HG03097 (cell line): Measurements from ENCODE around the gene DCLK1.

Experiments used
- ATAC-seq: cut with Tn5 transposase; IDR thresholded peaks from one replicate; pipeline ENCODE4 v1.9.1; 2021; ENCODE audit not compliant: unreplicated experiment, low FRiP score

The DCLK1 gene

DNA sequence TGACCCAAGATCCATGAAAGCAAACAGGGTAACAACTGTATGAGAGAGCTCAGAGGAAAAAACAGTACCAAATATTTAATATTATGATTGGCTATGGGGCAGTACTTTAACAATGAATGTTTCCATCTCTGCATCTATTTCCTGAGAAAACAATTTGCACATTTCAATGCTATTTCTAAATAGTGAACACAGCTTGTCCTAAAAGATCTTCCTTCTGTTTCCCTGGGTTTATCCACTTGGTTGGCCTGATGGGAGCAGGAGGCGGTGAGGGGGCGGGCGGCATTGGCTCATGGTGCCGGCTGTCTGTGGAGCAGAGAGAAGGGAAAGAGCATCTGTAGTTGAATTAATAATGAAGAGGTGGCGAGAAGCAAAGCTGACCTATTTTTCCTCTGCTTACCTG is 291.4 kb downstream of the DCLK1 start:
- ATAC-seq = no peak

DNA sequence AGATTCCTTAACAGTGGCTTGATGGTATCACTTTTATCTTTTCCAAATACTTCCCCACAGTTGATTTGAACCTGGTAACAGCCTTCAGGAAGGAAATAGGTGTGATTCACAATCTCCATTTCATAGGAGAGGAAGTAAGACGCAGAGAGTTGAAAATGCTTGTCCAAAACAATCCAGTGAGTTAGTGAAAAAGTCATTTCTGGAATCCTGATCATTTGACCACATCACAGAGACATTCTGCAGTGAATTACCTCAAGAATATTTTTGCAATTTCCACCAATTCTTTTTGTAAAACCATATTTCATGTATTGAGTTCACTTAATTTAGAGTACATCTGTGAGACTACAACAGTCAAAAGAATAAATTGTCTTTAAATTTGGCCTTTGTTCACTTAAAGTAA is 292.8 kb downstream of the DCLK1 start:
- ATAC-seq = no peak

DNA sequence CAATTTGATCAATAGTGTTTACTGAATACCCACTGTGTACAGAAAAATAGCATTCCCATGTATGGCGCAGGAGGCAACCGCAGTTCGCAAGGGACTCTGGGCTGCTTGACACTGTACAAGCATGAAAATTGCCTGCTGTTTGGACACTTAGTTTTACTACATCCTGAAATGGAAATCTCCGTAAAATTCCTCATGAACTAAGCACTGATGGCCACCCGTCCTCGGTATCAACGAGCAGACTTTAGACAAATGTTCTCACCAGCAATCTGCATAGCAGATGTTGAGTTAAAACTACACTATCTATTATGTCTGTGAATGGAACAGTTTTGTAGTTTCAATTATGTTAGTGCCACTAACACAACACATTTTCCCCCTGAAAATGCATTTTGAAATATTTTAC is 294.7 kb downstream of the DCLK1 start:
- no peak for ATAC-seq

DNA sequence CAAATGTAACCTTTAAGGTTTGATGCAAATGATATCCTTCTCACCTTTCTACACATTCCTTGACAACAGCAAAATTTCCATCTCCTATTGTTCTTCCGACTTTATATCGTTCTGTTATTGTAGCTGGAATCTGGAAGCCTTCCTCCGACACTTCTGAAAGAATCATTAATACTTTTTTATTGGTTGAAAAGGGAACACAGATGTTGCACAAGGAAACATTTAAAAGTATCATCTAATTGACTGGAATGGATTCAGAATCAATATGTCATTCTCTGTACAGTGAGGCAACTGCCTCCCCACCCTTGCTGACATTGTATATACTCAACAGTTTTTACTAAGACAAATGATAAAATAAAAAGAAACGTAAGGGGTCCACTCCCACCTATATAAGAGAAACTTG is 295.2 kb downstream of the DCLK1 start:
- no peak for ATAC-seq

DNA sequence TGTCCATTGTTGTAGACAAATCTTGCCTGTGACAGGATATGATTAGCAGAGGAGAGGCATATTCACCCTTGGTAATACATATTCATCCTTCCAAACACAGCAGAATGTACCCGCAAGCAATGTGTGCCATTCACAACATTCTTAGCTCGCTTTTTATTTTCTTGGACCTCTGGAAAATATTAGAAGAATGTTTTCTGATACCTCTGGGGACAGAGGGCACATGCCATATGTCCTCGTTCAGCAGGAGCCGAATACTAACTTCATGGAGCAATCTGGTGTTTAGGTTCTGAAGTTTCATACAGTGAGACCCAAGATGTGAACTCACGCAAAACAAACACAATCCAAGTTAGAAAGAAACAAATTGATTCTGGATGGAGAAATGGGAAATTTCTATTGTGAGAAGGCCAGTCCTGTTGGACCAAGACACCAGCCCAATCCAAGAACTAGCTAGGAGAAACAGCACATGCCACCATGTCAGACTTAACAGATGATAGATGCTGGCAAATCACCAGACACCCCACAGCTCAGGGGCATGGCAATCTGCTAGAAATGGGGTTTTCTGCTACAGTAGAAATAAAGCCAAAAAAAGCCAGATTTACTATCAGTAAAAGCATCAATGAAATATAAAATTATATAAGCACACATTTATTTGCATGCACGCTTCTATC is 297.4 kb downstream of the DCLK1 start:
- no peak for ATAC-seq

DNA sequence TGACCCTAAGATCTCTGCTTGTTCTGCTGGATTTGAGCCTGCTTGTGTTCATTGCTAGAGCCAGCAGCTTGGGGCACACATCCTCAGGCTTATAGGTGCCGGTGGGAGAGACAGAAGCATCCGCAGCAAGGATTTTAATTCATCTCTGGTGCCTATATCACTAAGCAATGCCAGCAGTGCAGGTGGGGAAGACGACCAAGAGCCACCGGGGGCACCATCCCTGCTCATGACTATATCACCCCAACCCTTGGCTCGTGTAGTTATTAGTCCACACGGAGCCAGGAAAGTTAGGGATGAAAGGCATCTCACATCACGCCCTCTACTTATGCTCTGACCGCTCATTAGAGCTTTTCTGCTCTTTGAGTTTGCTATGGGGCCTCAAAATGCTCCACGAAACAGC is 298.2 kb downstream of the DCLK1 start:
- no peak for ATAC-seq

DNA sequence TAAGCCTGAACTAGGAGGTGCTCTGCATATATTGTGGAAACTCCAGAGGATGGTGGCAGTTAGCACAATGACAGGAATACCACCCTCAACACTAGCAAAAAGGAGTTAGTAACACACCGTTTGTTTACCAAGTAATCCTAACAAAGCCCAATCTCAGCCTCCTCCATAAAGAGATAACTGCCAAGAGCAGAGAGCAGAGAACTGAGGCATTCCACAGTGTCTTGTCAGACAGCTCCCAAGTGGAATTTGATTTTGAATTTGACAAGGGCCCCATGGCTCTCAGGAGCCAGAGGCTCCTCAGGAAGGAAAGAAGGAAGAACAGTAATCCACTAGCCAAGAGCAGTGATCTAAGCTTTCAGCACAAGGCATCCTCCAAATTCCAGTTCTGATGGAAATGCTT is 298.6 kb downstream of the DCLK1 start:
- ATAC-seq = no peak

DNA sequence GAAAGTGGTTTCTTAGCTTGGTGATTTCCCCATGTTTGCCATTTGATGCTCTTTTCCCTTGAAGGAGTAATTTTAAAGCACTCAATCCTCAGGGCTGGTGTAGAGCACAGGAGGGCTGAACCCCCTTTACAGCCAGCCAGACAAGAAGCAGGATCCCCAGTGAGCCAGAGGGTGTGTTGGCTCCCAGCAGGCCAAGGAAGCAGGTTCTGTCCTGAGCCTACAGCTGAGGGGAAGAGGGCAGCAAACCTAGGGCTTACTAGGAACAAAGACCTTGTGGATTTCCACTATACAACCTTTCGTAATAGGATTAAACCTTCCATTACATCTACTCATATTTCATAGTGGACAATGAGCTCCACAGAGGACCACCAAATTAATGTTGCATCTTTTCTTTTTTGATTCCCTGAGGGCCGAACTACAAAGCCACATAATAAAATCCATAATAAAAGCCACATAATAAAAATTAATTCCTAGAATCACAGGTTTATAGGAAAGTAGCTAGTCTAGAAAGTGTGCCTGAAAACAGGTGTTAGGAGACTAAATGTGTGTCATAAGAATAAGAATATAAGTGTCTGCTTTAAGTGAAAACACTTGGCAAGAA is 300.2 kb downstream of the DCLK1 start:
- no peak for ATAC-seq

DNA sequence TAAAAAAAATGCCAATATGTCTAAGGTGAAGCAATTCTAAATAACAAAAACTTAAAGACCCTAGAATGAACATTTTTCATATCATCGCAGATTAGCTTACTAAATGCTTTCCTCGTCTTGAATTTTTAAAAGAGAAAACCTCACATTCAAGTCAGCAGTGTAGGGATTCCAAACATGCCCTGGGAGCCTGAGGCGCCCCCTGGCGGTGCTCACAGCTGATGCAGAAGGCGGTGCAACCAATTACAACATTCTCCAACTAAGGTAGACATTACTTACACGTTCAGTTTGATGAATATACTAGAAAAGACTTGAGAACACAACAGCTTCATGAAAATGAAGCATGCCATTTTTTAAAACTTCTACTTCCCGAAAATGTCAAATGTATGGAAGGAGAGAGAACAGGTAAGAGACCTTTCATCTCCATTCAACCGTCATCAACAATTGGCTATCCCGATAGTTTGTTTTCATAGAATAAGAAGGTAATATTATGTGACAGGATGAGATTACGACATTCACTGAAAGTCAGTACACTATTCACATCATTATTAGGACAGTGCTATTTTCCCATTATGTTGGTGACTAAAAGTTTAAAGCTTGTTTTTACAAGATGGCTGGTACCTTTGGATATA is 304.4 kb downstream of the DCLK1 start:
- ATAC-seq = no peak

DNA sequence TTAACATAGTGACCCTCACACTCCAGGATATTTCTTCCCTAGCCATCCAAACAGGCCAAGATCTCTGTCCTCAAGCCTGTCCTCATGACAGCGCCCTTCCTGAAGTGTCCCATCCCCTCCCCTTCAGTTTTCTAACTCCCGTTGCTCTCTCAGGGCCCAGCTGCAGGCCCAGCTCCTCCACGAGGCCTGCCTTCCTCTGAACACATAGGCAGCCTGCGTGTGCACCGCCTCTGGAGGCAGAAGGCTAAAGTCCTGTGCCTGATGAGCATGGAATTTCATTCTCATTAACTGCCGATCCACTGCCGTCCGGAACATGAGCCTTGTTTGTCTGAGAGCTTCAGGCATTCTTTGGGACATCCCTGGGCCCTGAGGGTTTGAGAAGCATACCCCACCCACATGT is 306.4 kb downstream of the DCLK1 start:
- ATAC-seq = no peak

DNA sequence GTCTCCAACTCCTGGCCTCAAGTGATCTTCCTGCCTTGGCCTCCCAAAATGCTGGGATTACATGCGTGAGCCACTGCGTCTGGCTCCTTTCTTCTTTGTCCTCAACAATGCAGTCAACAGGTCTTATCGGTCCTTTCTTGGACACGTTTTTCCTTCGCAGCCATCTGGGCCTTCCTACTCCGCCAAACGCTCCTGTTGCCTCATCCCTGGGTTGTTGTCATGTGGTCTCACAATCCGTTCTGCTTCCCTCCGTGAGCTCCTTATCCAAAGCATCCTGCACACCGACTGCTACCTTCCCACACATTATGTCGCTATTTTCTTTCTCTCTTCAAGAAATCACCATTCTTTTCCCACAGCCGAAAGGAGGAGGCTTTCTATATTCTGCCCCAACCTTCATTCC is 306.8 kb downstream of the DCLK1 start:
- no peak for ATAC-seq

DNA sequence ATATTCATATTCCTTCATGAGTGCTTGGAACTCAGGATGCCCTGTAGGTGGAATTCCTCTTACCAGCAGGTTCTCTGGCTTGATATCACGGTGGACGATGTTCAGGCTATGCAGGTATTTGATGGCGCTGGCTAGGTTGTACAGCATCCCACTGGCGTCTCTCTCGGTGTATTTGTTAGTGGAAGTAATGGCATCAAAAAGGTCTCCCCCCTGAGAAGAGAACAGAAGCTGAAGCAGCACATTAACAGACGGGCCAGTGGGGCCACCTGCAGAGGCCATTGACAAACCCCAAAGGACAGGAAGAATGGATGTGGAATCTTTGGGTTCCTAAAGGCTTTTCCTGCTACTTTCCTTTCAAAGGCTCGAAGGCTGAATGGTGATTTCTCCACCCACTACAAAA is 308.5 kb downstream of the DCLK1 start:
- no peak for ATAC-seq

DNA sequence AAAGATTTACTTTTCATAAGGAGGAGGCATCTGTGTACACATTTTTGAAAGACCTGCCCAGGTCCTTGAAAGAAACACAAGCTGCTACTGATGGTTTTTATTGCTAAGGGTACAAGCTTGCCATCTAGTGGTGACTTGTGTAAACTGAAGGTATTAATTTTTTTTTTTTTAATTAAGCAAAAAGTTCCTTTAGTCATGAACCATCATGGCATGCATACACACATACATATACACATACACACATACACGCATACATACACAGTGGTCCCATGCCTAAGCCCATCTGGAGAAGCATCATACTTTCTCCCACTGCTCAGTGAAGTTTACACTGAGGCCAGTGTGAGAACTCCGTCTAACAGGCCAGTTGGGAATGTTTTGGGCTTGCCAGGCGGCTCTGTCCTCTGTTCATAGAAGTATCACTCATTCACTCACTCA is 312.5 kb downstream of the DCLK1 start:
- ATAC-seq = no peak

DNA sequence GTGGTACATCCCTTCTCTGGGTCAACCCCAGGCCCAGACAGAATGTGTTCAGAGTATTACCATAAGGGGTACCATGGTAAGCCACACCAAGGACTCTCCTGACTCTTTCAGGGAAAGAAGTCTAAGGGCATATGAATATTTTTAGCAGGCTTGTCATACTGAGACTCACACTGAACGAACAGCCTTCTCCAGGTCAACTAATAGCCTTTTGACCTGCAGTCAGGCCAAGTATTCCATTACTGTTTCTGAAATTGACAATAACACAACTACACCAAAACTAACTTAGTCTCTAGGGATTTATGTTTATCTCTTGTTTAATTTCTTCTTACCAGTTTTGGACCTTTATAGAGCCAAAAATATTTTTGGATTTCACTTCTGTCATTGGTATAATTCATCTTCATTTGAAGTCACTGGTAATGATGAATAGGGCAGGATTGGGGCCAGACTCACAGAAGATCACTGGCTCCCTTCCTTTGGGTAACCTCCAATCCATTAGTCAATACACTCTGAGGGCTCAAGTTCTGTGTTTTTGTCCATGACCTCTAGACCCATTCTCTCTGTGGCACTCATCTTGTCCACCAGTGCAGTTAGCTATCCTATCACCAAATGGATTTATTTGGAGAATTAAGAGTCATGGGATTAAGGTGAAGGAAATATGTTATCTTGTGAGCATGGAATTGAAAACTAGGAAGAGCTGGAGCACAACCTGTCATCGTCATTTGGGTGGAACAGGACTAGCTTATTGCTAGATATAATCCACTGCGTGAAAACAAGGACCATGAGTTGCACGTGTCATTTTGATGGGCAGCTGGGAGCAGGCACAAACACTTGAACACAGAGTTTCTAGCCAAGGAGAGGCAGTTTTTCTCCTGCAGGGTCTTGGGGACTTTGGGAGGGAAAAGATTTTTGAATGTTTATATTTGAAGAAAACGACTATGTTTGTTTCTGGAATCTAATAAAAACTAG is 313.3 kb downstream of the DCLK1 start:
- no peak for ATAC-seq

DNA sequence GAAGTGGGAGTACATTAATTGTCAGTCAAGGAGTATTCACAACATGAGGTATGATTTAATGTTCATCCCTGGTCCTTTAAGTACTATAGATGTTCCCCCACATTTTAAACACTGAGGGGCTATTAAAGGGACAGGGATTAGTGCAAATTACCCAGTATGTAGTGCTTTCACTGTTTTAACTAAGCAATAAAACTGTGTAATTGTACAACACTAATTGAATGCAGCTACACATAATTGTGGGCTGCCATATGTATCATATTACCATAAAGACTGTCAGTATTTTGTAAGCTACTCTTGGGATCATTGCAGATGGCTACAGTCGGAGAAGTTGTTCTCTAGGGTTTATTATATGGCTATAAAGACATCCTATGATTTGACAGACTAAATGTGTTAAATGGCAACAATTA is 316.6 kb downstream of the DCLK1 start:
- no peak for ATAC-seq

DNA sequence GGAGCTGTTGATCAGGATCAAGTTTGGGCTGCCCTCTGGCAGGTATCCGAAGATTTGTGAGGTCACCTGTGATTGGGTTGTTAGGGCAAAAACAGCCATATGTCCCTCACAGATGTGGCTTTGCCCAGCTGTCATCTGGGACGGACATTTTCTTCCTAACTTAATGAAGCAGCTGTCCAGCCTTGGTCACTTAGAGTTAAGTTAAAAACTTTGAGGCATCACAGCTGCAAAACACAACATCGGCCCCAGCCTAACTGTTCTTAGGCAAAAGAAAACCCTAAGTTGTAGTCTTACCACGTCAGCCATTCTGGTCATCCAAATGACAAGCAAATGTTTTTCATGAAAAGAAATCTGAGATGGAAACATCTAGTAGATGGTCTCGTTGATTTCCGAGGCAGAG is 318.4 kb downstream of the DCLK1 start:
- no peak for ATAC-seq

DNA sequence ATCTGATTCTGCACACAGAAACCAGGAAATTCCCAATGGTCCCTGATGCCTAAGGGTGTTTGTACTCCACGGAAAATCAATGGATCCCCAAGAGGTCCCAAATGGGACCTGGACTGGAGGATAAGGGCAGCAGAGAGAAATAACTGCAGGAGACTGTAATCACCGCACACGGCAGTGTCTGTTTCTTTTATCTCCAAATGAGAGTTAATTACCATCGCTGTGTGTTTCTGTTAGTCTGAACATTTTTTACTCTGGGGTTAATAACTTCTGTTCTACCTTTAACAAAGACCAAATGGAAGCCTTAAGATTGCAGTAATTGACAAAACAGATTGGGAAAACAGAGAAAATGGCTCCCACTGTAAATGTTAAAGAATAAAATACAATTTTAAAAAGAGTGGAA is 320.9 kb downstream of the DCLK1 start:
- no peak for ATAC-seq

DNA sequence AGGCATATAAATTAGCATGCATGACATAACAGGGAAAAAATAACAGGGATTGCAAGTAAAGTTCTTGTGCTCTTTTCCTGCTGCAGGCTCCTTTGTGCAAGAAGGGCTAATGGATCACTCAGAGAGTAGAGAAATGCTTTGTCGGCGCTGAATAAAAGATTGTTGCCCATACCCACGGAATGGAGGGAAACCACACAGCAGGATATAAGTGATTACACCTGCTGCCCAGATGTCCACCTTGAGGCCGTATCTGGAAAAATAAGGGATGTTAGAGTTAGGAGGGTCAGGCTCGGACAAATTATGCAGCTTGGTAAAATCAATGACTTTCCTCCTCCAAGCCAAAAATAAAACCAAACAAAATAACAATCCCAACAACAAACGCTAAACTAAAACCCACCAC is 322.3 kb downstream of the DCLK1 start:
- ATAC-seq = no peak

DNA sequence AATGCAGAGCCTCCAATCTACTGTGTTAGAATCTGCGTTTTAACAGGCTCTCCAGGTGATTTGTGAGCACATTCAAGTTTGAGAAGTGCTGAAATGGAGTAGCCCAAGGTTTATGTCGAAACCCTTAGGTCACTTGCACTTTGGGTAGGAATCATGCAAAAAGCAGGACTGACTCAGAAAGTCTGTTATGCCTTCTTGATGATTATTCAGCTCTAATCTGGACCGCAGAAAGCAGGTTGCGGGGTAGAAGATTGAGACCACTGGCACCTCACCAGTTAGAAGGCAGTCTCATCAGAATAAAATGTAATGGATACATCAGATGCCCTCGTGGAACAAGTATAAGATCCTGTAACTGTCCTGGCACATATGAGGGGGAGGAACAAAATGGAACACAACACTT is 326.3 kb downstream of the DCLK1 start:
- ATAC-seq = no peak

DNA sequence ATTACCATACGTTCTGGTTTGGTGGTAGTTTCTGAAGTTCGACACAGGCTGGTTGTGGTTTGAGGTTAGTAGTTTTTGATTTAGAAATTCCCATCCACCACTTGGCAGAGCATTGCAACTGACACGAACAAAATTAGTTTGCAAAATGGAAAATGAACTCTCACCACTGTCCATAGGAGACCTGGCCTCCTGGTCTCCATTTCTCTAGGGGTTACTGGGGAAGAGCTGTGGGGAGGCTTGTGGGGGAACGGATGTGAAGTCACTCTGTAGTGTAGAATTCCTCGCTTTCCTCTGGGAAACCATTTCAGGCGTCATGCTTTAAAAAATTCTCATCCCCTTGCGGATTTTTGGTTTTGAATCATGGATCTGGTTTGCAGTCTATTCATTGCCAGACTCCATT is 333.2 kb downstream of the DCLK1 start:
- no peak for ATAC-seq

DNA sequence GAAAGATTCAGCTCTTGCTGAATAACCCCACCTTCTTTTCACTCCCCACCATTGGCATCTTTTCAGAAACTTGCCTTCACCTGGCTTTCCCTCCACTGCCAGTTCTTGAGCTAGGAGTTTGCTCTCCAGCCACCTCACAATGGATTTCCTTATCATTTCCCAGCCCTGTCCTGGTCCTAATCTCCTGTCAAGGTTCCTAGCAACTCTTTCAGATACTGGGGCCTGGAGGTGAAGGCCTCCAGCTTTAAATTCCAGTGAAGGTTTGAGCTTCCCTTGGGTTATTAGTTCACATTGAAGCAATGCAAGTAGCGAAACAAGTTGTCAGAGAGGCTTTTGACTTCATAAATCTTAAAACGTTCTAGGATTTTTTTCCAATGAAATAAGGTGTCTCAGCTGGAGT is 333.9 kb downstream of the DCLK1 start:
- no peak for ATAC-seq
